Ovary (tissue), 9 donors: ENCODE data around the gene TANC1. TPM values are rescaled to one million over a fixed set of nuclear protein-coding genes. Genes with fewer than 3 reads are reported as not detected.

Experiments
- DNase-seq, 5 donors: peaks; one replicate each; pipeline ENCODE4 v3.0.0-alpha.2; 2019 to 2020
- H3K27ac ChIP-seq, 2 donors: fragments of 200-600 bp; one replicate each; pipeline versions ENCODE4 v1.5.1 to v1.8.0; 2019 to 2022
- H3K27me3 ChIP-seq: fragments of 200-600 bp; one replicate; pipeline ENCODE4 v1.8.0; 2022
- H3K36me3 ChIP-seq: fragments of 200-600 bp; sonication (generic); one replicate; pipeline ENCODE4 v1.5.1; 2019
- H3K4me1 ChIP-seq: one replicate; pipeline ENCODE4 v1.8.1; 2013; ENCODE audit warnings: mild to moderate bottlenecking, moderate library complexity; ENCODE audit not compliant: insufficient read depth
- H3K4me3 ChIP-seq: fragments of 200-600 bp; sonication (generic); one replicate; pipeline ENCODE4 v1.5.1; 2017
- H3K9me3 ChIP-seq, 2 donors: fragments of 200-600 bp in 1 of 2; sonication (generic) in 1 of 2; one replicate each; pipeline versions ENCODE4 v1.5.1 to v1.8.1; 2013 to 2019; ENCODE audit warnings: mild to moderate bottlenecking in 1 of 2, moderate library complexity in 1 of 2
- EP300 ChIP-seq: sonication (generic); formaldehyde crosslinking; IDR thresholded peaks from one replicate; pipeline ENCODE4 v1.6.1; 2017; ENCODE audit warnings: antibody characterized with exemption
- POLR2A ChIP-seq: fragments of 450-650 bp; IDR thresholded peaks from one replicate; pipeline ENCODE4 v1.6.1; 2017; ENCODE audit warnings: antibody characterized with exemption, mild to moderate bottlenecking, moderate library complexity
- WGBS, 3 donors: extraction: QIAGEN DNeasy Blood & Tissue Kit in 1 of 3; methylation state at CpG; one replicate each; pipeline versions ENCODE4 v1.1.5 to v1.1.7; 2013 to 2017; 5-methylcytosine and 5-hydroxymethylcytosine counted together
- intact Hi-C, 4 donors: fragments of 100-400 bp; cut with DNase I; formaldehyde crosslinking; loops; one replicate each; pipeline versions ENCODE4 v1.11.0 to v1.15.1; 2022 to 2023
- polyA plus RNA-seq, 2 donors: library from polyadenylated mRNA; stranded (reverse); fragments of 200-250 nt in 1 of 2; fragments of 350-450 nt in 1 of 2; fragmentation: Illumina TruSeq in 1 of 2; extraction: RNeasy Lipid Tissue Mini Kit (QIAGEN cat#74804) in 1 of 2; gene quantifications; one replicate each; pipeline ENCODE4 v1.2.3, GENCODE V29; 2013 to 2014
- total RNA-seq, 7 donors: library from RNA; depleted of rRNA in 2 of 7; stranded (reverse); fragments of >200 nt in 2 of 7; fragmentation: NEBNext Ultra II Directional in 3 of 7; extraction: Animal tissue kit (Norgen Biotek cat#: 25700) in 3 of 7; gene quantifications; one replicate each; pipeline versions ENCODE4 v1.1.0 to v1.2.4, GENCODE V29; 2016 to 2023
- TF ChIP-seq, protein P1 (sequence below), 3 donors: fragments of 450-650 bp in 2 of 3; fragments of 200-600 bp in 1 of 3; IDR thresholded peaks; one replicate each; pipeline versions ENCODE4 v1.5.1 to v1.8.0; 2016 to 2022; ENCODE audit warnings: antibody characterized with exemption in 3 of 3, mild to moderate bottlenecking in 1 of 3
- donor health status: DM: no; HTN: no; CAD: no; lungs with moderate emphysema.
- donor health status: DM: no; HTN: no; CAD: no.
- donor health status: Bipolar disorder and iron deficiency.
- donor health status: DM: yes; HTN: yes; CAD: no.
- donor health status: DM: no; HTN: no; CAD: no.
- donor health status: DM: yes; HTN: yes; CAD: no.

TANC1 gene
- total and polyA plus RNA-seq, 9 donors: 12.2 to 39.2 (median 25.8) TPM

DNA sequence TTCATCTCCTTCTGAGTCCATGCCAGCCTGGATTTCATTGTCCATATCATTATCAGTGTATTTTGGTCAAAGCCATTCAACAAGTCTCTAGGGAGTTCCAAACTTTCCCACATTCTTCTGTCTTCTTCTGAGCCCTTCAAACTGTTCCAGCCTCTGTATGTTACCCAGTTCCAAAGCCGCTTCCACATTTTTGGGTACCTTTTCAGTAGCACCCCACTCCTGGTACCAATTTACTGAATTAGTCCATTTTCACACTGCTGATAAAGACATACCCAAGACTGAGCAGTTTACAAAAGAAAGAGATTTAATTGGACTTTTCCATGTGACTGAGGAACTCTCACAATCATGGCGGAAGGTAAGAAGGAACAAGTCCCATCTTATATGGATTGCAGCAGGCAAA lies 47.4 kb downstream of the TANC1 start:
- no peaks in the 10 kb centered on the region for H3K9me3 ChIP-seq
- TF ChIP-seq POLR2A: no peak
- no peaks in the 10 kb centered on the region for H3K36me3 ChIP-seq
- H3K4me3 ChIP-seq: no peak overlapping the region
- WGBS, 3 donors: 94 to 100% (median 97%) methylated on average over 2 of the region's 2 CpGs
- H3K4me1 ChIP-seq: peaks cover 11% of the 10 kb centered on the region
- intact Hi-C loops: no loop called here
- H3K27ac ChIP-seq: no peak overlapping the region
- H3K27me3 ChIP-seq: no peaks in the 10 kb centered on the region
- no peak for DNase-seq

DNA sequence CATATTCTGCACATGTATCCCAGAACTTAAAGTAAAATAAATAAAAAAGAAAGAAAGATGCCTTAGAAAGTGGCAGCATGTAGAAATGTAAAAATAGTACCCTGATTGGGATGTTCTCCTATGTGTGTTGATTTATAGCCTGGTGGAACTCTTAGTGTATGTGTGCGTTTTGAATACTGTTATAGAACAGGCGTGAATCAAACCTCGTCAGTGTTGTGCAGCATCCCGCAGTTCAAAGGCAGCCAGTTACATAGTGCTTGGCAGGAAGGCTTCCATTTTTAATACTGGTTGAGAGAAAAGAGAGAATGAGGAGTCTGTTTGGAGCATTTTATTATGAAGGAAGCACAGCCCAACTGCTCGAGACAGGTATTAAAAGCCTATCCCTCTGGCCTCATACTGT lies 49.4 kb downstream of the TANC1 start:
- no peak overlapping the region for H3K4me3 ChIP-seq
- H3K9me3 ChIP-seq: no peaks in the 10 kb centered on the region
- no peak for DNase-seq
- intact Hi-C loops: no loop called here
- TF ChIP-seq, protein P1, sequence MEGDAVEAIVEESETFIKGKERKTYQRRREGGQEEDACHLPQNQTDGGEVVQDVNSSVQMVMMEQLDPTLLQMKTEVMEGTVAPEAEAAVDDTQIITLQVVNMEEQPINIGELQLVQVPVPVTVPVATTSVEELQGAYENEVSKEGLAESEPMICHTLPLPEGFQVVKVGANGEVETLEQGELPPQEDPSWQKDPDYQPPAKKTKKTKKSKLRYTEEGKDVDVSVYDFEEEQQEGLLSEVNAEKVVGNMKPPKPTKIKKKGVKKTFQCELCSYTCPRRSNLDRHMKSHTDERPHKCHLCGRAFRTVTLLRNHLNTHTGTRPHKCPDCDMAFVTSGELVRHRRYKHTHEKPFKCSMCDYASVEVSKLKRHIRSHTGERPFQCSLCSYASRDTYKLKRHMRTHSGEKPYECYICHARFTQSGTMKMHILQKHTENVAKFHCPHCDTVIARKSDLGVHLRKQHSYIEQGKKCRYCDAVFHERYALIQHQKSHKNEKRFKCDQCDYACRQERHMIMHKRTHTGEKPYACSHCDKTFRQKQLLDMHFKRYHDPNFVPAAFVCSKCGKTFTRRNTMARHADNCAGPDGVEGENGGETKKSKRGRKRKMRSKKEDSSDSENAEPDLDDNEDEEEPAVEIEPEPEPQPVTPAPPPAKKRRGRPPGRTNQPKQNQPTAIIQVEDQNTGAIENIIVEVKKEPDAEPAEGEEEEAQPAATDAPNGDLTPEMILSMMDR (IDR thresholded peaks at IDR 0.05): no peak
- TF ChIP-seq EP300: no peak
- TF ChIP-seq POLR2A: no peak
- H3K27ac ChIP-seq: no peak overlapping the region
- H3K36me3 ChIP-seq: no peaks in the 10 kb centered on the region
- no peaks in the 10 kb centered on the region for H3K27me3 ChIP-seq
- H3K4me1 ChIP-seq: peaks cover 6% of the 10 kb centered on the region
- 74 to 96% (median 75%) methylated on average over 5 of the region's 5 CpGs for WGBS, 3 donors

DNA sequence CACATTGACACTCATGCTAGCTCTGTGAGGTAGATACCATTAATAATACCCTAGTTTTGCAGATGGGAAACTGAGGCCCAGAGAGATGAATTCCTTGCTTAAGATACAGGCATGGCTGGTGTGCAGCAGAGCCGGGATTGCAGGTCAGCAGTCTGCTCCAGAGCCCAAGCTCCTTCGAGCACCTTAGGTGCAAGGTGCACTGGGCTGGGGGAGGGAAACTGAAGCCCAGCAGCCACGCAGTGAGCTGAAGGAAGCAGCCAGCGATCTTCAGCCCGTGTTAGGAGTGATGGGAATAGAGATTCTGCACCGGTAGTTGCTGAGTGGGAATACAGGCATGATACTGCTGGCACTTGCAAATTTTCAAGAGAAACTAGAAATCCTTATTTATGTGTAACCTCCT lies 50.6 kb downstream of the TANC1 start:
- Histone ChIP-seq H3K36me3 (no peaks in the 10 kb centered on the region), H3K4me1 (peaks cover 2% of the 10 kb centered on the region), H3K9me3 (no peaks in the 10 kb centered on the region), H3K4me3 (no peak overlapping the region), H3K27ac (no peak overlapping the region), H3K27me3 (no peaks in the 10 kb centered on the region)
- intact Hi-C loops: no loop called here
- DNase-seq: no peak
- TF ChIP-seq, protein P1 (IDR thresholded peaks at IDR 0.05): no peak
- TF ChIP-seq EP300: no peak
- TF ChIP-seq POLR2A: no peak
- WGBS, 3 donors: 80 to 93% (median 91%) methylated on average over 6 of the region's 6 CpGs

DNA sequence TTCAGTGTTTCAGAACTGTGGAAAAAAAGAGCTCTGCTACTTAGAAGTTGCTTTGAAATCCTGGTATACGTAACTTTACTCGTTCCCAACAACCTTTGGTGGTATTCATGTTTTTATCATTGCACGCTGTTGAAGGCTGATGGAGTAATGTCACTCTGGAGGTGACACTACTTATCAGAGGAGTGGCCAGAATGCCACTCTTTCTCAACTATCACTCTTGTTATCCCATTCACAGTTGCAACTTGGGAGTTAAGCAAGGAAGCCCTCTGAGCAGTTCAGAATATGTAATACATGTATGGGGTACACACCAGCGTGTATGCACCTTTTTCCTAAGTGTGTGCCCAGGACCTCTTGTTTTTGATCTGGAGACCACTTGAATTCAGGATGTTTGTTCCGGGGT lies 53.6 kb downstream of the TANC1 start:
- Histone ChIP-seq H3K27ac (no peak overlapping the region), H3K4me3 (no peak overlapping the region), H3K4me1 (peaks cover 2% of the 10 kb centered on the region), H3K9me3 (no peaks in the 10 kb centered on the region), H3K27me3 (no peaks in the 10 kb centered on the region), H3K36me3 (no peaks in the 10 kb centered on the region)
- intact Hi-C loops: no loop called here
- TF ChIP-seq, protein P1 (IDR thresholded peaks at IDR 0.05): no peak
- no peak for TF ChIP-seq POLR2A
- TF ChIP-seq EP300: no peak
- 74 to 98% (median 77%) methylated on average over 5 of the region's 5 CpGs for WGBS, 3 donors
- no peak for DNase-seq

DNA sequence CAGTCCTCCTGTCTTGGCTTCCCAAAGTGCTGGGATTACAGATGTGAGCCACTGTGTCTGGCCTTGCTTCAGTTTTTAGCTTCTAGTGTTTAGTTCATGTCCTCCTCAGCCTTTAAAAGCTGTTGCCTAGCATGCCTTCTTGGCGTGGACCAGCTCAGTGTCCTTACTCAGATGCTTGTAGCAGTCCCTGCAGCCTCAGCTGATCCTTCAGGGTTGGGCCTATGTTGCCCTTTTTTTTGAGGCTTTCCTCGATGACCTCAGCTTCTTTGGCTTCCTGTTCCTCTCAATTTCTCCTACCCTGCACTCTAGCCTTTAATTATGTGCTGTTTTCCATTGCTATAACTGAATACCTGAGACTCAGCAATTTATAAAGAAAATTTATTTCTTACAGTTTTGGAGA lies 57.7 kb downstream of the TANC1 start:
- no peak overlapping the region for H3K27ac ChIP-seq
- no peak overlapping the region for H3K4me3 ChIP-seq
- no peaks in the 10 kb centered on the region for H3K9me3 ChIP-seq
- H3K4me1 ChIP-seq: peaks cover 8% of the 10 kb centered on the region
- 47 to 83% (median 56%) methylated on average over 2 of the region's 2 CpGs for WGBS, 3 donors
- DNase-seq: no peak
- TF ChIP-seq, protein P1 (IDR thresholded peaks at IDR 0.05): no peak
- TF ChIP-seq POLR2A: no peak
- no peak for TF ChIP-seq EP300
- intact Hi-C loops: no loop called here
- no peaks in the 10 kb centered on the region for H3K27me3 ChIP-seq
- H3K36me3 ChIP-seq: no peaks in the 10 kb centered on the region
